HL-60 (cell line): ENCODE results near the gene RNF111.

Experiments used
- DNase-seq, 2 experiments: peaks; one replicate each; pipeline ENCODE4 v3.0.0-alpha.2; 2010 to 2020; ENCODE audit warnings: low read depth in 1 of 2, low spot score in 1 of 2
- H3K27ac ChIP-seq: fragments of 250-450 bp; sonication (Bioruptor Pico); replicated peaks from 2 replicates; pipeline ENCODE4 v1.5.1; 2020; ENCODE audit warnings: mild to moderate bottlenecking, moderate library complexity
- H3K27me3 ChIP-seq: fragments of 250-450 bp; sonication (Bioruptor Pico); 2 replicates; pipeline ENCODE4 v1.5.1; 2021; ENCODE audit warnings: mild to moderate bottlenecking, moderate library complexity; ENCODE audit not compliant: insufficient read depth, poor library complexity, severe bottlenecking
- H3K4me3 ChIP-seq: replicated peaks from 2 replicates; pipeline ENCODE4 v1.5.1; 2011; ENCODE audit warnings: mild to moderate bottlenecking, control low read depth, low read length; ENCODE audit not compliant: insufficient read depth
- CTCF ChIP-seq: IDR thresholded peaks from one replicate; pipeline ENCODE4 v1.5.1; 2011; ENCODE audit warnings: low read length, control low read depth, inconsistent platforms; ENCODE audit not compliant: insufficient read depth
- GABPA ChIP-seq: IDR thresholded peaks from 2 replicates; pipeline ENCODE4 v1.6.1; 2012; ENCODE audit warnings: low read depth
- POLR2AphosphoS5 ChIP-seq: IDR thresholded peaks from 2 replicates; pipeline ENCODE4 v1.6.1; 2012; ENCODE audit warnings: low read depth
- REST ChIP-seq: IDR thresholded peaks from 2 replicates; pipeline ENCODE4 v1.6.1; 2012; ENCODE audit warnings: low read depth; ENCODE audit not compliant: insufficient replicate concordance
- SPI1 ChIP-seq: IDR thresholded peaks from 2 replicates; pipeline ENCODE4 v1.6.1; 2012; ENCODE audit warnings: low read depth, mild to moderate bottlenecking, borderline replicate concordance

RNF111 gene

GRCh38 chr15:59063042-59063441 is 75.6 kb downstream of the RNF111 start:
- DNase-seq: peak; percentile 1 to 16
- Histone ChIP-seq H3K27me3 (no peaks in the 10 kb centered on the region), H3K4me3 (no peak overlapping the region), H3K27ac (peak overlapping the region; percentile 34)
- TF ChIP-seq CTCF: no peak
- TF ChIP-seq REST: no peak
- no peak for TF ChIP-seq POLR2AphosphoS5
- no peak for TF ChIP-seq GABPA
- no peak for TF ChIP-seq SPI1

- TF ChIP-seq CTCF (no peak), GABPA (no peak), POLR2AphosphoS5 (no peak), SPI1 (no peak), REST (no peak)
- Histone ChIP-seq H3K27ac (no peak overlapping the region), H3K27me3 (no peaks in the 10 kb centered on the region), H3K4me3 (no peak overlapping the region)
- no peak for DNase-seq
These were observed 82.0 kb downstream of the RNF111 start for GRCh38 chr15:59069430-59069829.

GRCh38 chr15:59074607-59075006 is 87.1 kb downstream of the RNF111 start:
- no peaks in the 10 kb centered on the region for H3K27me3 ChIP-seq
- TF ChIP-seq CTCF (no peak), GABPA (no peak), POLR2AphosphoS5 (no peak), REST (no peak), SPI1 (no peak)
- DNase-seq: no peak
- no peak overlapping the region for H3K4me3 ChIP-seq
- no peak overlapping the region for H3K27ac ChIP-seq
